ENCODE measurements around the gene CCDC149. TPM values are rescaled to one million over a fixed set of nuclear protein-coding genes. Genes with fewer than 3 reads are reported as not detected.

The CCDC149 gene
- total and polyA plus RNA-seq, 2 donors (not counting 1 experiment from before 2014, with no cell fraction given) = not detected

DNA sequence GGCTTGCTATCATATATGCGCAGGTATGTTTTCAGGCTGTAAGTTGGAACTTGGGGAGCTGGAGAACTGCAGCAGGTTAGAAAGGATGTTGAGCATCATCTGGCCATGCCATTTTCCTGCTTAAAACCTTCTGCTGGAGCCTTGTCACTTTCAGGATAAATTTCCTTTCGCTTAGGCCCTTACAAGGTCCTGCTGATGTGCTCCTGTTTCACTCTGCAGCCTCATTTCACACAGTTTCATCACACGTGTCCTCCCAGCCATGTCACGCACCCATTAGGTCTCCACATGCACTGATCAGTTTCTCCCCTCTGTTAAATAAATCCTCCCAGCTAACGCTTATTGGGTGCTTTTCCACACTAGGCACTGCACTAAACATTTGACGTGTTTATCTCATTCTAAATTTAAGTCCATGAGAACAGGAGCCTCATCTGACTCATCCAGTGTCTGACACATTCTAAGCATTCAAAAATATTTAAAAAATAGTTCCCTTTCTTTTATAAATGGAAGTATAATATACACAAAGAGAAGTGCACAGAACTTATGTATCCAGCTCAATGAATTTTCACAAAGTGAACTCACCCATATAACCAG is 102.9 kb downstream of the CCDC149 start:
- ChIA-PET CTCF (no interaction called here), POLR2A (no interaction called here)
- no peak for DNase-seq
- H3K9ac ChIP-seq (ENCODE audit: low read length) = no peak overlapping the region
- H2AFZ ChIP-seq (ENCODE audit: insufficient read depth, low read depth, low read length, poor library complexity, severe bottlenecking) = no peak overlapping the region
- no peak overlapping the region for H3K27ac Mint-ChIP-seq
- intact Hi-C loops (cut with micrococcal nuclease) = no loop called here
- peaks cover 2% of the 10 kb centered on the region for H3K9me3 Mint-ChIP-seq (ENCODE audit: insufficient read depth)
- no peaks in the 10 kb centered on the region for H3K79me2 ChIP-seq (ENCODE audit: control insufficient read depth, insufficient read depth, low read length)
- H3K4me1 ChIP-seq (ENCODE audit: control insufficient read depth in 2 of 2, insufficient read depth in 2 of 2, low read length in 2 of 2) = no peaks in the 10 kb centered on the region
- no peaks in the 10 kb centered on the region for H4K20me1 ChIP-seq (ENCODE audit: control insufficient read depth, insufficient read depth, low read length, poor library complexity, severe bottlenecking)
- H3K4me3 ChIP-seq (ENCODE audit: control extremely low read depth in 1 of 5, extremely low read depth in 1 of 5, insufficient read depth in 1 of 5, low read depth in 2 of 5, low read length in 4 of 5) = no peak overlapping the region
- H3K27ac ChIP-seq (ENCODE audit: low read length in 2 of 2) = no peak overlapping the region
- no peaks in the 10 kb centered on the region for H3K4me1 Mint-ChIP-seq
- H3K9me3 ChIP-seq (ENCODE audit: control extremely low read depth in 1 of 3, control insufficient read depth in 2 of 3, insufficient read depth in 1 of 3, low read length in 2 of 3) = peaks cover 0 to 3% (median 0%) of the 10 kb centered on the region in 3 donors
- no peak overlapping the region for H3K4me2 ChIP-seq (replicated peaks; ENCODE audit: low read depth, low read length, poor library complexity, severe bottlenecking)
- H3K36me3 ChIP-seq (replicated peaks in 1 of 2; ENCODE audit: control extremely low read depth in 1 of 2, control insufficient read depth in 1 of 2, extremely low read depth in 1 of 2, insufficient read depth in 2 of 2, low read length in 1 of 2) = no peaks in the 10 kb centered on the region
- peaks cover 2% of the 10 kb centered on the region for H3K27me3 Mint-ChIP-seq
- TF ChIP-seq, protein P1, sequence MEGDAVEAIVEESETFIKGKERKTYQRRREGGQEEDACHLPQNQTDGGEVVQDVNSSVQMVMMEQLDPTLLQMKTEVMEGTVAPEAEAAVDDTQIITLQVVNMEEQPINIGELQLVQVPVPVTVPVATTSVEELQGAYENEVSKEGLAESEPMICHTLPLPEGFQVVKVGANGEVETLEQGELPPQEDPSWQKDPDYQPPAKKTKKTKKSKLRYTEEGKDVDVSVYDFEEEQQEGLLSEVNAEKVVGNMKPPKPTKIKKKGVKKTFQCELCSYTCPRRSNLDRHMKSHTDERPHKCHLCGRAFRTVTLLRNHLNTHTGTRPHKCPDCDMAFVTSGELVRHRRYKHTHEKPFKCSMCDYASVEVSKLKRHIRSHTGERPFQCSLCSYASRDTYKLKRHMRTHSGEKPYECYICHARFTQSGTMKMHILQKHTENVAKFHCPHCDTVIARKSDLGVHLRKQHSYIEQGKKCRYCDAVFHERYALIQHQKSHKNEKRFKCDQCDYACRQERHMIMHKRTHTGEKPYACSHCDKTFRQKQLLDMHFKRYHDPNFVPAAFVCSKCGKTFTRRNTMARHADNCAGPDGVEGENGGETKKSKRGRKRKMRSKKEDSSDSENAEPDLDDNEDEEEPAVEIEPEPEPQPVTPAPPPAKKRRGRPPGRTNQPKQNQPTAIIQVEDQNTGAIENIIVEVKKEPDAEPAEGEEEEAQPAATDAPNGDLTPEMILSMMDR (IDR thresholded peaks at IDR 0.05) = no peak
- no peak for TF ChIP-seq EZH2 (IDR thresholded peaks at IDR 0.05; ENCODE audit: borderline replicate concordance, insufficient read depth, low read depth, low read length, poor library complexity, severe bottlenecking)
- no peak for ATAC-seq (ENCODE audit: low read depth)
- H3K4me3 Mint-ChIP-seq = no peak overlapping the region
- H3K27me3 ChIP-seq (replicated peaks in 1 of 4; ENCODE audit: control extremely low read depth in 1 of 4, control insufficient read depth in 3 of 4, insufficient read depth in 4 of 4, low read length in 3 of 4) = no peaks in the 10 kb centered on the region
- WGBS (ENCODE audit: insufficient coverage) = over 99% methylated on average over 5 of the region's 6 CpGs

DNA sequence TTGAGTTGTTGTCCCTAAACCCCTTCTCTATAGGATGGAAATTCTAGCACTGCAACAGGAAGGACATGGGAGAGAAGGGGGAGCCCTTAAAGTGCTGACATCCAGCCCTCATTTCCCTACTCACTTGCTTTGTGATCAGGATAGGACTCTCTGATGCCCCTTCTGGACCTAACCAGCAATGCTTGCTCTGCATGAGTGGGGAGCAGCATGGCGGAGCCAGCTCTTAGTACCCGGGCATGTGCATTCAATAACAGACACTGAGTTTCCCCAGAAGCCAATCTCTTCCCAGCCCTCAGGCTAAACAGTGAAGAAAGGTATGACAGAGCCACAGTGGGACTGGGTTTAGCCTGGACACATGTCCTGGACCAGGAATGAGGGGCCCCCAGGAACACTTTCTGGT is 103.5 kb downstream of the CCDC149 start:
- Mint-ChIP-seq H3K27ac (no peak overlapping the region), H3K4me3 (no peak overlapping the region), H3K27me3 (peaks cover 7% of the 10 kb centered on the region), H3K4me1 (no peaks in the 10 kb centered on the region), H3K9me3 (ENCODE audit: insufficient read depth) (peaks cover 2% of the 10 kb centered on the region)
- H3K4me3 ChIP-seq (ENCODE audit: control extremely low read depth in 1 of 5, extremely low read depth in 1 of 5, insufficient read depth in 1 of 5, low read depth in 2 of 5, low read length in 4 of 5) = no peak overlapping the region
- no peaks in the 10 kb centered on the region for H3K36me3 ChIP-seq (replicated peaks in 1 of 2; ENCODE audit: control extremely low read depth in 1 of 2, control insufficient read depth in 1 of 2, extremely low read depth in 1 of 2, insufficient read depth in 2 of 2, low read length in 1 of 2)
- H3K27ac ChIP-seq (ENCODE audit: low read length in 2 of 2) = no peak overlapping the region
- intact Hi-C loops (cut with micrococcal nuclease) = no loop called here
- no peaks in the 10 kb centered on the region for H3K27me3 ChIP-seq (replicated peaks in 1 of 4; ENCODE audit: control extremely low read depth in 1 of 4, control insufficient read depth in 3 of 4, insufficient read depth in 4 of 4, low read length in 3 of 4)
- H3K9me3 ChIP-seq (ENCODE audit: control extremely low read depth in 1 of 3, control insufficient read depth in 2 of 3, insufficient read depth in 1 of 3, low read length in 2 of 3) = peaks cover 0 to 3% (median 0%) of the 10 kb centered on the region in 3 donors
- 100% methylated on average over 2 of the region's 2 CpGs for WGBS (ENCODE audit: insufficient coverage)
- TF ChIP-seq, protein P1 (IDR thresholded peaks at IDR 0.05) = no peak
- TF ChIP-seq EZH2 (IDR thresholded peaks at IDR 0.05; ENCODE audit: borderline replicate concordance, insufficient read depth, low read depth, low read length, poor library complexity, severe bottlenecking) = no peak
- ChIA-PET POLR2A (no interaction called here), CTCF (no interaction called here)
- H2AFZ ChIP-seq (ENCODE audit: insufficient read depth, low read depth, low read length, poor library complexity, severe bottlenecking) = no peak overlapping the region
- no peak for DNase-seq
- H4K20me1 ChIP-seq (ENCODE audit: control insufficient read depth, insufficient read depth, low read length, poor library complexity, severe bottlenecking) = no peaks in the 10 kb centered on the region
- ATAC-seq (ENCODE audit: low read depth) = no peak
- no peaks in the 10 kb centered on the region for H3K4me1 ChIP-seq (ENCODE audit: control insufficient read depth in 2 of 2, insufficient read depth in 2 of 2, low read length in 2 of 2)
- H3K9ac ChIP-seq (ENCODE audit: low read length) = no peak overlapping the region
- H3K79me2 ChIP-seq (ENCODE audit: control insufficient read depth, insufficient read depth, low read length) = no peaks in the 10 kb centered on the region
- H3K4me2 ChIP-seq (replicated peaks; ENCODE audit: low read depth, low read length, poor library complexity, severe bottlenecking) = no peak overlapping the region
